Thyroid gland (tissue), 4 donors: ENCODE measurements around the gene SELENOM.

Experiments used
- CTCF ChIP-seq, 6 experiments: fragments of 200-600 bp in 3 of 6; fragments of 450-650 bp in 3 of 6; sonication (generic) in 3 of 6; IDR thresholded peaks; one replicate each; pipeline ENCODE4 v1.5.1; 2016 to 2019; ENCODE audit warnings: antibody characterized with exemption in 6 of 6, mild to moderate bottlenecking in 2 of 6, inconsistent platforms in 1 of 6, moderate library complexity in 1 of 6
- POLR2A ChIP-seq, 2 donors: fragments of 450-650 bp; IDR thresholded peaks; one replicate each; pipeline ENCODE4 v1.6.1; 2017; ENCODE audit warnings: antibody characterized with exemption in 2 of 2, mild to moderate bottlenecking in 2 of 2, moderate library complexity in 1 of 2

DNA sequence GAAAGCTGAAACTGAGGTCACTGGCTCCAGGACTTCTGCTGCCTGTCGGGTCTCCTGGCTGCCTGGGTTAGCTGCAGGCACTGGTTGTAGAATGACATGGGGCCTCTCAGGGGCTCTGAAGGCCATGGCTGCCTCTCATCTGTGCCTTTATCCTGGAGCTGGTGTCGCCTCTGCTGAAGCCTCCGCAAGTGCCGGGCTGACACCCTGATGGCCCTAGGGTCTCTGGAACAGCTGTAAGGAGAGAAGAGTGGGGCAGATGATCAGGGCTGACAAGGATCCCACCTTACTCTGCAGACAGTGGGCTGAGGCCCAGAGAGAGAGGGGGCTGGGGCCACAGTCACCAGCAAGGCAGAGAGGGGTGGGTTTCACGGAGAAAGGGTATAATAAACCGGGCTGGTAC, 28.3 kb upstream of the SELENOM start:
- TF ChIP-seq CTCF (IDR thresholded peaks at IDR 0.05) (no peak), POLR2A (IDR thresholded peaks at IDR 0.05) (no peak)
